ENCODE data around the gene HOXA3.

Gene HOXA3

GRCh38 chr7:27151341-27151930, 947 bp downstream of the HOXA3 start:
- no peak overlapping the region for H3K4me3 ChIP-seq (ENCODE audit: low read length)
- no peaks in the 10 kb centered on the region for H3K9me3 ChIP-seq (ENCODE audit: control insufficient read depth, insufficient read depth, low read length)
- no peak for DNase-seq (ENCODE audit: low read depth, low spot score)
- no peak overlapping the region for H3K27ac ChIP-seq (ENCODE audit: low read length)
- no peaks in the 10 kb centered on the region for H3K36me3 ChIP-seq (ENCODE audit: control insufficient read depth, insufficient read depth, low read length)
- peaks cover 97% of the 10 kb centered on the region for H3K27me3 ChIP-seq (ENCODE audit: control insufficient read depth, insufficient read depth, low read length)
- WGBS (ENCODE audit: insufficient coverage, insufficient read length): 100% methylated on average over 1 of the region's 27 CpGs
- H3K4me1 ChIP-seq (ENCODE audit: control insufficient read depth, insufficient read depth, low read length): peaks cover 3% of the 10 kb centered on the region

- Histone ChIP-seq H3K27me3 (ENCODE audit: control insufficient read depth, insufficient read depth, low read length) (peaks cover 97% of the 10 kb centered on the region), H3K4me1 (ENCODE audit: control insufficient read depth, insufficient read depth, low read length) (no peaks in the 10 kb centered on the region; the same call in 1 of the 2 replicates), H3K9me3 (ENCODE audit: control insufficient read depth, insufficient read depth, low read length) (no peaks in the 10 kb centered on the region), H3K4me3 (ENCODE audit: low read length) (no peak overlapping the region), H3K36me3 (ENCODE audit: control insufficient read depth, insufficient read depth, low read length) (no peaks in the 10 kb centered on the region), H3K27ac (ENCODE audit: low read length) (no peak overlapping the region)
- no CpG with 5 or more reads among the region's 58 CpGs for WGBS (ENCODE audit: insufficient coverage, insufficient read length)
- DNase-seq (ENCODE audit: low read depth, low spot score): no peak
These were observed 1.6 kb downstream of the HOXA3 start for GRCh38 chr7:27150568-27151340.

- Histone ChIP-seq H3K4me3 (ENCODE audit: low read length) (no peak overlapping the region), H3K27ac (ENCODE audit: low read length) (no peak overlapping the region), H3K4me1 (ENCODE audit: control insufficient read depth, insufficient read depth, low read length) (no peaks in the 10 kb centered on the region; the same call in 1 of the 2 replicates), H3K27me3 (ENCODE audit: control insufficient read depth, insufficient read depth, low read length) (peaks cover 97% of the 10 kb centered on the region), H3K36me3 (ENCODE audit: control insufficient read depth, insufficient read depth, low read length) (no peaks in the 10 kb centered on the region), H3K9me3 (ENCODE audit: control insufficient read depth, insufficient read depth, low read length) (no peaks in the 10 kb centered on the region)
- no CpG with 5 or more reads among the region's 13 CpGs for WGBS (ENCODE audit: insufficient coverage, insufficient read length)
- DNase-seq (ENCODE audit: low read depth, low spot score): no peak
These were observed 2.4 kb downstream of the HOXA3 start for GRCh38 chr7:27149842-27150567.

GRCh38 chr7:27148756-27149641, 3.4 kb downstream of the HOXA3 start:
- Histone ChIP-seq H3K27ac (ENCODE audit: low read length) (no peak overlapping the region), H3K36me3 (ENCODE audit: control insufficient read depth, insufficient read depth, low read length) (no peaks in the 10 kb centered on the region), H3K9me3 (ENCODE audit: control insufficient read depth, insufficient read depth, low read length) (no peaks in the 10 kb centered on the region), H3K27me3 (ENCODE audit: control insufficient read depth, insufficient read depth, low read length) (peaks cover 97% of the 10 kb centered on the region), H3K4me1 (ENCODE audit: control insufficient read depth, insufficient read depth, low read length) (no peaks in the 10 kb centered on the region; the same call in 1 of the 2 replicates), H3K4me3 (ENCODE audit: low read length) (no peak overlapping the region)
- no CpG with 5 or more reads among the region's 30 CpGs for WGBS (ENCODE audit: insufficient coverage, insufficient read length)
- DNase-seq (ENCODE audit: low read depth, low spot score): no peak

GRCh38 chr7:27148031-27148755, 4.2 kb downstream of the HOXA3 start:
- H3K36me3 ChIP-seq (ENCODE audit: control insufficient read depth, insufficient read depth, low read length): no peaks in the 10 kb centered on the region
- H3K4me1 ChIP-seq (ENCODE audit: control insufficient read depth, insufficient read depth, low read length): no peaks in the 10 kb centered on the region; the same call in 1 of the 2 replicates
- no peak overlapping the region for H3K4me3 ChIP-seq (ENCODE audit: low read length)
- peaks cover 95% of the 10 kb centered on the region for H3K27me3 ChIP-seq (ENCODE audit: control insufficient read depth, insufficient read depth, low read length)
- H3K9me3 ChIP-seq (ENCODE audit: control insufficient read depth, insufficient read depth, low read length): no peaks in the 10 kb centered on the region
- no peak overlapping the region for H3K27ac ChIP-seq (ENCODE audit: low read length)
- WGBS (ENCODE audit: insufficient coverage, insufficient read length): no CpG with 5 or more reads among the region's 28 CpGs
- no peak for DNase-seq (ENCODE audit: low read depth, low spot score)

GRCh38 chr7:27147199-27148030, 5.0 kb downstream of the HOXA3 start, which contains the start of gene HOXA6:
Gene HOXA6, minus strand, starts transcription at chr7:27147774. Its CDS starts 25 bp downstream, at chr7:27147749.
- DNase-seq (ENCODE audit: low read depth, low spot score): no peak
- H3K27ac ChIP-seq (ENCODE audit: low read length): no peak within 1 kb of the TSS
- no CpG with 5 or more reads among the region's 63 CpGs for WGBS (ENCODE audit: insufficient coverage, insufficient read length)
- H3K36me3 ChIP-seq (ENCODE audit: control insufficient read depth, insufficient read depth, low read length): no peaks in the 10 kb centered on the region
- H3K4me3 ChIP-seq (ENCODE audit: low read length): no peak within 1 kb of the TSS
- H3K4me1 ChIP-seq (ENCODE audit: control insufficient read depth, insufficient read depth, low read length): no peaks in the 10 kb centered on the region; the same call in 1 of the 2 replicates
- peaks cover 95% of the 10 kb centered on the region for H3K27me3 ChIP-seq (ENCODE audit: control insufficient read depth, insufficient read depth, low read length)
- no peaks in the 10 kb centered on the region for H3K9me3 ChIP-seq (ENCODE audit: control insufficient read depth, insufficient read depth, low read length)

- Histone ChIP-seq H3K4me3 (ENCODE audit: low read length) (no peak overlapping the region), H3K36me3 (ENCODE audit: control insufficient read depth, insufficient read depth, low read length) (no peaks in the 10 kb centered on the region), H3K9me3 (ENCODE audit: control insufficient read depth, insufficient read depth, low read length) (no peaks in the 10 kb centered on the region), H3K4me1 (ENCODE audit: control insufficient read depth, insufficient read depth, low read length) (no peaks in the 10 kb centered on the region; the same call in 1 of the 2 replicates), H3K27me3 (ENCODE audit: control insufficient read depth, insufficient read depth, low read length) (peaks cover 95% of the 10 kb centered on the region), H3K27ac (ENCODE audit: low read length) (no peak overlapping the region)
- no peak for DNase-seq (ENCODE audit: low read depth, low spot score)
- no CpG with 5 or more reads among the region's 5 CpGs for WGBS (ENCODE audit: insufficient coverage, insufficient read length)
These were observed 5.7 kb downstream of the HOXA3 start for GRCh38 chr7:27146491-27147198.

- no CpG with 5 or more reads among the region's 11 CpGs for WGBS (ENCODE audit: insufficient coverage, insufficient read length)
- no peaks in the 10 kb centered on the region; the same call in 1 of the 2 replicates for H3K4me1 ChIP-seq (ENCODE audit: control insufficient read depth, insufficient read depth, low read length)
- H3K27ac ChIP-seq (ENCODE audit: low read length): no peak overlapping the region
- H3K27me3 ChIP-seq (ENCODE audit: control insufficient read depth, insufficient read depth, low read length): peaks cover 95% of the 10 kb centered on the region
- H3K9me3 ChIP-seq (ENCODE audit: control insufficient read depth, insufficient read depth, low read length): no peaks in the 10 kb centered on the region
- no peak for DNase-seq (ENCODE audit: low read depth, low spot score)
- no peaks in the 10 kb centered on the region for H3K36me3 ChIP-seq (ENCODE audit: control insufficient read depth, insufficient read depth, low read length)
- no peak overlapping the region for H3K4me3 ChIP-seq (ENCODE audit: low read length)
These were observed 6.4 kb downstream of the HOXA3 start for GRCh38 chr7:27145914-27146412.

All from iPS DF 6.9 (cell line).